Head of caudate nucleus (tissue), 42 donors: ENCODE results near the gene SRSF4.
"Not testable (repeated sequence)": the region's sequence is repeated elsewhere in the genome, so short reads cannot be mapped to it uniquely, and the experiment has no call there.

Experiments
- DNase-seq, 42 donors: peaks; one replicate each; pipeline versions ENCODE4 v3.0.0 to v3.0.0-alpha.2; 2020 to 2021; ENCODE audit warnings: mixed read lengths in 7 of 42
- intact Hi-C: fragments of 100-400 bp; cut with DNase I; formaldehyde crosslinking; loops from one replicate; pipeline ENCODE4 v1.15.0; 2022

The SRSF4 gene

GRCh38 chr1:29119121-29119929 is 62.4 kb downstream of the SRSF4 start:
- intact Hi-C loops: no loop called here
- peak in 1 of 42 donors; percentile 27 for DNase-seq

- intact Hi-C loops: no loop called here
- DNase-seq: peak in 2 of 42 donors; percentile 20 to 59
These were observed 64.3 kb downstream of the SRSF4 start for GRCh38 chr1:29117381-29117780.

DNA sequence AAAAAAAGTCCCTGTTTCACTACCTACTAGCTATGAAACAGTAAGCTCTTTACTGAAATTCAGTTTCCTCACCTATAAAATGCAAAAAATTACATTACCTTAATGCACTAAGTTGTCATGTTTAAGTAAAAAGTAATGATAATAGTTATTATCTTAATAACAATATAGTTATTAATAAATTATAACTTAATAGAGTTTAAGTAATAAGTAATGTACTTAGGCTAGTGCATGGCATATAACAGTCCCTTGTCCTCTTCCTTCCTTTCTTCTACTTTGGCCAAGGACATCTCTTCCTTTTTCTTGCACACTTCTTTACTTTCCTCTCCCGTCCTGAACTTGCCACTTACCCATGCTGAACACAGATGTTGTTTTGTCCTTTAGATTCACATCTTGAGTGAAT is 67.0 kb downstream of the SRSF4 start:
- intact Hi-C loops: no loop called here
- no peak for DNase-seq

GRCh38 chr1:29113413-29114117 is 68.1 kb downstream of the SRSF4 start:
- intact Hi-C loops: no loop called here
- DNase-seq: peak in 18 of 42 donors; percentile 31 to 79 (median 54)

- DNase-seq: peak in 10 of 42 donors; percentile 13 to 70 (median 40)
- intact Hi-C loops: no loop called here
These were observed 68.8 kb downstream of the SRSF4 start for GRCh38 chr1:29112705-29113412.

DNA sequence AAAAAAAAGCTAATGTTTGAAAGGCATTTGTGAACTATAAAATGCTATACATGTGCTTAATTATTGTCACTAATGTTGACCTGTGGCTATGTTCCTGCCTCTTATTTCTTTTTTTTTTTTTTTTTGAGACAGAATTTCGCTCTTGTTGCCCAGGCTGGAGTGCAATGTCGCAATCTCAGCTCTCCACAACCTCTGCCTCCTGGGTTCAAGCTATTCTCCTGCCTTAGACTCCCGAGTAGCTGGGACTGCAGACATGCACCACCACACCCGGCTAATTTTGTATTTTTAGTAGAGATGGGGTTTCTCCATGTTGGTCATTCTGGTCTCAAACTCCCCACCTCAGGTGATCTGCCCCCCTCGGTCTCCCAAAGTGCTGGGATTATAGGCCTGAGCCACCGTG is 73.7 kb downstream of the SRSF4 start:
- DNase-seq, intact Hi-C loops: not testable (repeated sequence)

- DNase-seq: no peak
- intact Hi-C loops: no loop called here
These were observed 75.9 kb downstream of the SRSF4 start for GRCh38 chr1:29105822-29106221.

- DNase-seq: no peak
- intact Hi-C loops: no loop called here
These were observed 81.2 kb downstream of the SRSF4 start for GRCh38 chr1:29100487-29100886.

GRCh38 chr1:29099286-29099685 is 82.4 kb downstream of the SRSF4 start:
- DNase-seq: no peak
- intact Hi-C loops: no loop called here
